ENCODE measurements around the gene ZNF385A. TPM values are rescaled to one million over a fixed set of nuclear protein-coding genes. Genes with fewer than 3 reads are reported as not detected.

The ZNF385A gene
- polyA plus RNA-seq, 1 donor from 2014 or later, result 0.46 TPM

- no peak overlapping the region for H3K27ac ChIP-seq (ENCODE audit: low read length)
- TF ChIP-seq CTCF (IDR thresholded peaks at IDR 0.05; ENCODE audit: poor library complexity, severe bottlenecking), result no peak
- TF ChIP-seq TAF1 (IDR thresholded peaks at IDR 0.05; ENCODE audit: low read depth), result no peak
- no peak for TF ChIP-seq RAD21 (conservative IDR thresholded peaks at IDR 0.05)
- no peak for TF ChIP-seq SMC3 (conservative IDR thresholded peaks at IDR 0.05; ENCODE audit: poor library complexity)
- no peak for TF ChIP-seq POLR2AphosphoS5 (IDR thresholded peaks at IDR 0.05)
- no peak for TF ChIP-seq REST (IDR thresholded peaks at IDR 0.05; ENCODE audit: borderline replicate concordance)
- TF ChIP-seq EZH2 (IDR thresholded peaks at IDR 0.05; ENCODE audit: borderline replicate concordance, insufficient read depth, low read length, poor library complexity, severe bottlenecking), result no peak
- no peak for TF ChIP-seq MXI1 (conservative IDR thresholded peaks at IDR 0.05; ENCODE audit: poor library complexity, severe bottlenecking)
- no peak for TF ChIP-seq EP300 (conservative IDR thresholded peaks at IDR 0.05; ENCODE audit: poor library complexity, severe bottlenecking)
- no peak overlapping the region for H3K4me2 ChIP-seq (ENCODE audit: low read length)
- H3K79me2 ChIP-seq (replicated peaks; ENCODE audit: insufficient read depth, low read length), result no peaks in the 10 kb centered on the region
- no peaks in the 10 kb centered on the region for H4K20me1 ChIP-seq (ENCODE audit: insufficient read depth)
- H3K27me3 ChIP-seq (ENCODE audit: insufficient read depth, low read depth, low read length), result no peaks in the 10 kb centered on the region
- H3K4me3 ChIP-seq (ENCODE audit: low read length), result no peak overlapping the region
- H3K9me2 ChIP-seq (ENCODE audit: insufficient read depth, low read length), result no peaks in the 10 kb centered on the region
- no peaks in the 10 kb centered on the region for H3K9me3 ChIP-seq (ENCODE audit: low read length)
- no peak overlapping the region for H2AFZ ChIP-seq (ENCODE audit: low read depth, low read length)
- H3K9ac ChIP-seq (ENCODE audit: low read length), result no peak overlapping the region
- no peaks in the 10 kb centered on the region for H3F3A ChIP-seq (ENCODE audit: insufficient read depth, low read length, poor library complexity, severe bottlenecking)
- no peaks in the 10 kb centered on the region for H3K36me3 ChIP-seq (ENCODE audit: insufficient read depth, low read length)
Measured at GRCh38 chr12:54371328-54372112, 13.0 kb downstream of the ZNF385A start.

GRCh38 chr12:54370171-54370730, 14.3 kb downstream of the ZNF385A start:
- no peaks in the 10 kb centered on the region for H3K27me3 ChIP-seq (ENCODE audit: insufficient read depth, low read depth, low read length)
- H3K36me3 ChIP-seq (ENCODE audit: insufficient read depth, low read length), result no peaks in the 10 kb centered on the region
- H3K9ac ChIP-seq (ENCODE audit: low read length), result peak overlapping the region; percentile 12
- no peaks in the 10 kb centered on the region for H3K9me2 ChIP-seq (ENCODE audit: insufficient read depth, low read length)
- TF ChIP-seq RAD21 (conservative IDR thresholded peaks at IDR 0.05) (peak; percentile 48), SMC3 (conservative IDR thresholded peaks at IDR 0.05; ENCODE audit: poor library complexity) (peak; percentile 63), CTCF (IDR thresholded peaks at IDR 0.05; ENCODE audit: poor library complexity, severe bottlenecking) (peak; percentile 70), EP300 (conservative IDR thresholded peaks at IDR 0.05; ENCODE audit: poor library complexity, severe bottlenecking) (no peak)
- no peaks in the 10 kb centered on the region for H3K79me2 ChIP-seq (replicated peaks; ENCODE audit: insufficient read depth, low read length)
- no peak overlapping the region for H2AFZ ChIP-seq (ENCODE audit: low read depth, low read length)
- H3K27ac ChIP-seq (ENCODE audit: low read length), result no peak overlapping the region
- no peaks in the 10 kb centered on the region for H3K9me3 ChIP-seq (ENCODE audit: low read length)
- no peaks in the 10 kb centered on the region for H4K20me1 ChIP-seq (ENCODE audit: insufficient read depth)
- no peak overlapping the region for H3K4me3 ChIP-seq (ENCODE audit: low read length)
- no peak overlapping the region for H3K4me2 ChIP-seq (ENCODE audit: low read length)
- no peaks in the 10 kb centered on the region for H3F3A ChIP-seq (ENCODE audit: insufficient read depth, low read length, poor library complexity, severe bottlenecking)
